AG09309 (cell line): ENCODE results near the gene EPHA6.

Experiments used
- DNase-seq: peaks from one replicate; pipeline ENCODE4 v3.0.0-alpha.2; 2010; ENCODE audit warnings: low read depth
- H3K4me3 ChIP-seq: 2 replicates; pipeline ENCODE4 v1.5.1; 2011; ENCODE audit warnings: mild to moderate bottlenecking, low read depth, low read length, moderate library complexity; ENCODE audit not compliant: control insufficient read depth
- CTCF ChIP-seq: IDR thresholded peaks from 2 replicates; pipeline ENCODE4 v1.5.1; 2011; ENCODE audit warnings: mild to moderate bottlenecking, low read depth, low read length, inconsistent platforms; ENCODE audit not compliant: insufficient read depth, control insufficient read depth; ENCODE audit errors: missing control alignments

The EPHA6 gene

GRCh38 chr3:97713634-97714033 lies 899.2 kb downstream of the EPHA6 start:
- no peak for DNase-seq
- no peak for TF ChIP-seq CTCF
- H3K4me3 ChIP-seq, result no peak overlapping the region

- TF ChIP-seq CTCF, result peak; percentile 96
- H3K4me3 ChIP-seq, result no peak overlapping the region
- DNase-seq, result no peak
Observed at GRCh38 chr3:97719156-97719821, 904.9 kb downstream of the EPHA6 start.

- no peak for TF ChIP-seq CTCF
- DNase-seq, result no peak
- no peak overlapping the region for H3K4me3 ChIP-seq
Observed at GRCh38 chr3:97720417-97720816, 906.0 kb downstream of the EPHA6 start.

GRCh38 chr3:97721446-97721845 lies 907.1 kb downstream of the EPHA6 start:
- no peak for DNase-seq
- TF ChIP-seq CTCF, result no peak
- no peak overlapping the region for H3K4me3 ChIP-seq

- no peak overlapping the region for H3K4me3 ChIP-seq
- DNase-seq, result no peak
- no peak for TF ChIP-seq CTCF
Observed at GRCh38 chr3:97736928-97737327, 922.5 kb downstream of the EPHA6 start.

GRCh38 chr3:97738761-97739160 lies 924.4 kb downstream of the EPHA6 start:
- DNase-seq, result no peak
- no peak overlapping the region for H3K4me3 ChIP-seq
- TF ChIP-seq CTCF, result no peak
